NT2/D1 (cell line): ENCODE results near the gene TSC22D2.
A peak's percentile ranks its signal among the peaks of the same experiment; 100 is the strongest.

ENCODE experiments used
- DNase-seq: peaks from one replicate; pipeline ENCODE4 v3.0.0-alpha.2; 2011; ENCODE audit warnings: low read depth, low spot score
- H3K27me3 ChIP-seq: 2 replicates; pipeline ENCODE4 v1.6.0; 2011; ENCODE audit warnings: mild to moderate bottlenecking; ENCODE audit not compliant: insufficient read length, insufficient read depth
- H3K36me3 ChIP-seq: 2 replicates; pipeline ENCODE4 v1.6.1; 2011; ENCODE audit warnings: mild to moderate bottlenecking, low read length, mixed read lengths; ENCODE audit not compliant: insufficient read depth, insufficient read length
- H3K4me1 ChIP-seq: 2 replicates; pipeline ENCODE4 v1.5.1; 2011; ENCODE audit not compliant: insufficient read depth, insufficient read length
- H3K4me3 ChIP-seq: 2 replicates; pipeline ENCODE4 v1.5.1; 2011; ENCODE audit warnings: low read depth; ENCODE audit not compliant: insufficient read length
- H3K9ac ChIP-seq: 2 replicates; pipeline ENCODE4 v1.6.0; 2011; ENCODE audit warnings: low read depth; ENCODE audit not compliant: insufficient read length
- H3K9me3 ChIP-seq: 2 replicates; pipeline ENCODE4 v1.5.1; 2011; ENCODE audit warnings: mild to moderate bottlenecking, low read length; ENCODE audit not compliant: insufficient read depth
- SUZ12 ChIP-seq: IDR thresholded peaks from 2 replicates; pipeline ENCODE4 v1.6.1; 2011; ENCODE audit not compliant: insufficient read length, insufficient read depth; ENCODE audit errors: extremely low read depth
- YY1 ChIP-seq: IDR thresholded peaks from 2 replicates; pipeline ENCODE4 v1.6.1; 2011; ENCODE audit not compliant: insufficient read length, insufficient read depth
- ZNF274 ChIP-seq: IDR thresholded peaks from 2 replicates; pipeline ENCODE4 v1.6.1; 2011; ENCODE audit warnings: mild to moderate bottlenecking, low read depth, low read length

TSC22D2 gene

DNA sequence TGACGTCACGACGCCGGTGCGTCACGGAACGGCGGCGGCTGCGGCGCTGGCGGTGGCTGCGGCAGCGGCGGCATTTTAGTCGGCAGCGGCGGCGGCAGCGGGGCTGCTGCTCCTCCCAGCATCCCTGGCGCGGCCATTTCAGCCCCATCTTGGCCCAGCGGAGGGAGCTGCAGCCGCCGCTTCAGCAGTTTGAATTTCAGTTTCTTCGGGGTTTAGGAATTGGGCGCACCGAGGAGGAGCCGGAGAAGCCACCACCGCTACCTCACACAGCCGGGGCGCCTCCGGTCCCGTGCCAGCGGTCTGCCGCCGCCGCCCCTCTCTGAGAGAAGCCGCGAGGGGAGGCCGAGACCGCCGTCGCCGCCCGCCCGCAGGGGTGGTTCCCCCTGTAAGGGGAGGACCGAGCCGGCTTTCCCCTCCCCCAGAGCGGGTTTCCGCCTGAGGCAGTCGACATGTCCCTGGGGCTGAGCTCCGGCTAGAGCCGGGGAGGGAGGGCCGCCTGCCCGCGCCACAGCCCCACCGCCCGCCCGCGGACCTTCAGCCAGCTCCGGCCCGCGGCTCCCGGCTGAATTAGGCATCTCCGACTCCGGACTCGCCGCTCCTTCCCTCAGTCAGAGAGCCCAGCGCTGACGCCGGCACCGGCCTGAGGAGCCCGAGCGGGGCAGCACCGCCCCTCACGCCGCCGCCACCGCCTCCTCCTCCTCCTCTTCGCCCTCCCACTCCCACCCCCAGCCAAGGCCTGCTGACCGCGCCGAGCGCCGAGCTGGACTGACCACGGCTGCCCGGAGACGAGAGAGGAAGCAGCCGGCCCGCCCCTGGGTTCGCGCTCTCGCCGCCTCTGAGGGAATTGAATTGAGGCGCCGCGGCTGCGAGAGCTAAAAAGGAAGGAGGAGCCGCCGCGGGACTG, at the start of gene TSC22D2:
TSC22D2 (plus strand) TSS at position 78 of the 904 bp plus-strand sequence. CDS start 1,053 bp downstream, outside the sequence.
- H3K27me3 ChIP-seq: no peaks in the 10 kb centered on the region
- peak; percentile 87 for DNase-seq
- TF ChIP-seq ZNF274: no peak
- TF ChIP-seq SUZ12: no peak
- no peak for TF ChIP-seq YY1
- no peaks in the 10 kb centered on the region for H3K4me1 ChIP-seq
- peak within 1 kb of the TSS; percentile 95 for H3K4me3 ChIP-seq
- peaks cover 42% of the 10 kb centered on the region for H3K36me3 ChIP-seq
- peak within 1 kb of the TSS; percentile 97 for H3K9ac ChIP-seq
- no peaks in the 10 kb centered on the region for H3K9me3 ChIP-seq

GRCh38 chr3:150359381-150359780, 48.7 kb upstream of the TSC22D2 start:
- Histone ChIP-seq H3K27me3 (no peaks in the 10 kb centered on the region), H3K4me1 (no peaks in the 10 kb centered on the region), H3K4me3 (no peak overlapping the region), H3K36me3 (no peaks in the 10 kb centered on the region), H3K9me3 (no peaks in the 10 kb centered on the region), H3K9ac (no peak overlapping the region)
- TF ChIP-seq SUZ12 (no peak), YY1 (no peak), ZNF274 (no peak)
- no peak for DNase-seq

GRCh38 chr3:150360966-150361365, 47.1 kb upstream of the TSC22D2 start:
- no peaks in the 10 kb centered on the region for H3K4me1 ChIP-seq
- no peaks in the 10 kb centered on the region for H3K36me3 ChIP-seq
- no peaks in the 10 kb centered on the region for H3K27me3 ChIP-seq
- no peak overlapping the region for H3K4me3 ChIP-seq
- TF ChIP-seq SUZ12: no peak
- no peaks in the 10 kb centered on the region for H3K9me3 ChIP-seq
- no peak overlapping the region for H3K9ac ChIP-seq
- DNase-seq: no peak

DNA sequence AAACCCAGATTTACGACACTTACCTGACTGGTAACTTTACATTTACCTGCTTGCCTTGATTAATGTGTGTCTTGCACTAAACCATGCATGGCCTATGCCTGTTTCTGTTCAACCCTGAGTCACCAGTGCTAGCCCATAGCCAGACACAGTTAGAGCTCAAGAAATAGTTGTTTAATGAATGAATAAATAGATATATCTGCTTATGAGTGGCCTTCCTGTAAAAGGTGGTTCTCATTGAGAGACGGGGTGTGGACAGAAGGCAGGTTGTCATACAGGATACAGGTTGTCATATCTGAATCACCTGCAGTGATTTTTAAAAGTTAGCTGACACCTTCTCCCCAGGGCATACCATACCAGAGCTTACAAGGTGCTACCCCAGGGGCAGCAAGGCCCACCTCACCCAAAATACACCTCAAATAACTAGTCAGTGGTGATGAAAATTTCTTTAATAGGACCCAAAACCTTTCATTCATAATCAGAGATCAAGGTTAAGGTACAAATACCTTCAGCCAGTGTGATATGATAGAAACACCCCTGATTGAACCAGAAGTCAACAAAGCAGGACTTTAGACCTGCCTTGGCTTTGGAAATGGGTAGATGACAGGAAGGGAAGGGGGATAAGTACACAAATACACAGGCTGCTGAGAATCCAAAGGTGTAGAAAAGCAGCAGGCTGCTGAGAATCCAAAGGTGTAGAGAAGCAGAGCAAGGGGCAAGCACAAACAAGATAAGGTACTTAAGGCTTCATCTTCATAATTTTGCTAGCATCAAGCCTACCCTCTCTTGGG, 45.4 kb upstream of the TSC22D2 start:
- Histone ChIP-seq H3K9me3 (no peaks in the 10 kb centered on the region), H3K27me3 (no peaks in the 10 kb centered on the region), H3K4me1 (no peaks in the 10 kb centered on the region), H3K4me3 (no peak overlapping the region), H3K9ac (no peak overlapping the region), H3K36me3 (no peaks in the 10 kb centered on the region)
- DNase-seq: no peak
- no peak for TF ChIP-seq ZNF274
- no peak for TF ChIP-seq SUZ12
- TF ChIP-seq YY1: no peak

DNA sequence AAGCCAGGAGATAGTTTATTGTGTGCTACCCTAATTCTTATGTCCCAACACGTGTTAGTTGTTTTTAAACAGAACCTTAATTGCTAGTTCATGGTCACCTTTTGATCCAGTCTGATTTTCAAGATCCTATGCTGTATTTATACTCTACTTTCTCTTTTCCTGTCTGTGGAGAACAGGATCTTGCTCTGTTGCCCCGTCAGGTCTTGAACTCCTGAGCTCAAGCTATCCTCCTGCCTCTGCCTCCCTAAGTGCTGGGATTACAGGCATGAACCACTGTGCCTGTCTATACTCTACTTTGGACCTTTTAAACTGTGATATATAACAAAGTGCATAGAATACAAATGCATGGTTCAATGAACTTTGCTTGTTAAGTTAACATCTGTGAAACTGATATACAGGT, 44.7 kb upstream of the TSC22D2 start:
- H3K9ac ChIP-seq: no peak overlapping the region
- no peaks in the 10 kb centered on the region for H3K27me3 ChIP-seq
- no peaks in the 10 kb centered on the region for H3K36me3 ChIP-seq
- no peaks in the 10 kb centered on the region for H3K4me1 ChIP-seq
- no peak for DNase-seq
- no peak for TF ChIP-seq YY1
- TF ChIP-seq SUZ12: no peak
- no peak for TF ChIP-seq ZNF274
- H3K4me3 ChIP-seq: no peak overlapping the region
- H3K9me3 ChIP-seq: no peaks in the 10 kb centered on the region

- H3K9me3 ChIP-seq: no peaks in the 10 kb centered on the region
- no peak overlapping the region for H3K4me3 ChIP-seq
- H3K4me1 ChIP-seq: no peaks in the 10 kb centered on the region
- H3K27me3 ChIP-seq: no peaks in the 10 kb centered on the region
- no peaks in the 10 kb centered on the region for H3K36me3 ChIP-seq
- TF ChIP-seq SUZ12: no peak
- TF ChIP-seq YY1: no peak
- no peak for TF ChIP-seq ZNF274
- H3K9ac ChIP-seq: no peak overlapping the region
- DNase-seq: no peak
These were observed 42.9 kb upstream of the TSC22D2 start for GRCh38 chr3:150365132-150365604.

GRCh38 chr3:150367757-150368156, 40.3 kb upstream of the TSC22D2 start:
- no peak for TF ChIP-seq YY1
- TF ChIP-seq ZNF274: no peak
- TF ChIP-seq SUZ12: no peak
- no peak overlapping the region for H3K9ac ChIP-seq
- no peaks in the 10 kb centered on the region for H3K36me3 ChIP-seq
- H3K4me1 ChIP-seq: no peaks in the 10 kb centered on the region
- DNase-seq: no peak
- no peak overlapping the region for H3K4me3 ChIP-seq
- no peaks in the 10 kb centered on the region for H3K9me3 ChIP-seq
- no peaks in the 10 kb centered on the region for H3K27me3 ChIP-seq
